ENCODE measurements around the gene PATZ1.
"Not testable (repeated sequence)": the region's sequence is repeated elsewhere in the genome, so short reads cannot be mapped to it uniquely, and the experiment has no call there.

Gene PATZ1

GRCh38 chr22:31346255-31346732 is at the start of gene PATZ1:
Gene PATZ1 (minus strand): TSS chr22:31346346. CDS start chr22:31345602, 744 bp downstream.
- DNase-seq: peak; percentile 87 to 90

GRCh38 chr22:31394326-31394725 is 48.2 kb upstream of the PATZ1 start:
- no peak for DNase-seq

GRCh38 chr22:31393893-31394292 is 47.7 kb upstream of the PATZ1 start:
- DNase-seq: peak in 1 of 2 donors; percentile 26

- DNase-seq: not testable (repeated sequence)
Observed at GRCh38 chr22:31378651-31379050, 32.5 kb upstream of the PATZ1 start.

GRCh38 chr22:31378123-31378522 is 32.0 kb upstream of the PATZ1 start:
- DNase-seq: no peak

- no peak for DNase-seq
Observed at GRCh38 chr22:31377612-31378011, 31.5 kb upstream of the PATZ1 start.

- DNase-seq: no peak
Observed at GRCh38 chr22:31367426-31367825, 21.3 kb upstream of the PATZ1 start.

GRCh38 chr22:31363885-31364465 is 17.8 kb upstream of the PATZ1 start:
- DNase-seq: no peak

- DNase-seq: no peak
Observed at GRCh38 chr22:31361743-31362142, 15.6 kb upstream of the PATZ1 start.

- no peak for DNase-seq
Observed at GRCh38 chr22:31360029-31360428, 13.9 kb upstream of the PATZ1 start.

GRCh38 chr22:31354515-31354914 is 8.4 kb upstream of the PATZ1 start:
- DNase-seq: no peak

- DNase-seq: no peak
Observed at GRCh38 chr22:31350410-31350863, 4.3 kb upstream of the PATZ1 start.

GRCh38 chr22:31349960-31350359 is 3.8 kb upstream of the PATZ1 start:
- no peak for DNase-seq

GRCh38 chr22:31348766-31349165 is 2.6 kb upstream of the PATZ1 start:
- no peak for DNase-seq

- DNase-seq: not testable (repeated sequence)
Observed at GRCh38 chr22:31348009-31348337, 1.8 kb upstream of the PATZ1 start.

GRCh38 chr22:31347251-31348008 is 1.3 kb upstream of the PATZ1 start:
- peak; percentile 31 to 50 for DNase-seq

- peak; percentile 3 to 58 for DNase-seq
Observed at GRCh38 chr22:31346733-31347250, 646 bp upstream of the PATZ1 start.

GRCh38 chr22:31345331-31346254 is 553 bp downstream of the PATZ1 start:
- peak; percentile 87 to 93 for DNase-seq

- peak; percentile 18 to 38 for DNase-seq
Observed at GRCh38 chr22:31344578-31345330, 1.4 kb downstream of the PATZ1 start.

GRCh38 chr22:31344256-31344577 is 1.9 kb downstream of the PATZ1 start:
- no peak for DNase-seq

GRCh38 chr22:31343235-31344191 is 2.6 kb downstream of the PATZ1 start:
- peak in 1 of 2 donors; percentile 18 for DNase-seq
